ENCODE data around the gene OMG. TPM values are rescaled to one million over a fixed set of nuclear protein-coding genes. Genes with fewer than 3 reads are reported as not detected.
A peak's percentile ranks its signal among the peaks of the same experiment; 100 is the strongest.
"Not testable (repeated sequence)": the region's sequence is repeated elsewhere in the genome, so short reads cannot be mapped to it uniquely, and the experiment has no call there.

OMG gene, protein sequence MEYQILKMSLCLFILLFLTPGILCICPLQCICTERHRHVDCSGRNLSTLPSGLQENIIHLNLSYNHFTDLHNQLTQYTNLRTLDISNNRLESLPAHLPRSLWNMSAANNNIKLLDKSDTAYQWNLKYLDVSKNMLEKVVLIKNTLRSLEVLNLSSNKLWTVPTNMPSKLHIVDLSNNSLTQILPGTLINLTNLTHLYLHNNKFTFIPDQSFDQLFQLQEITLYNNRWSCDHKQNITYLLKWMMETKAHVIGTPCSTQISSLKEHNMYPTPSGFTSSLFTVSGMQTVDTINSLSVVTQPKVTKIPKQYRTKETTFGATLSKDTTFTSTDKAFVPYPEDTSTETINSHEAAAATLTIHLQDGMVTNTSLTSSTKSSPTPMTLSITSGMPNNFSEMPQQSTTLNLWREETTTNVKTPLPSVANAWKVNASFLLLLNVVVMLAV
- total RNA-seq (2022) (0.16 TPM in 1 of 2 replicates, not detected in the other), Bru-seq, nascent RNA (percentile 27 among the genes with signal in this experiment), BruChase-seq, experiment 1, labeled RNA remaining after a 6-hour chase (percentile 20 among the genes with signal in this experiment), BruChase-seq, experiment 2, labeled RNA remaining after a 2-hour chase (percentile 26 among the genes with signal in this experiment)
- long read RNA-seq, partial matches to known transcripts, result 0 of 3 reads
- long read RNA-seq, other reads (novel, unspliced or antisense), result 3 of 3 reads

DNA sequence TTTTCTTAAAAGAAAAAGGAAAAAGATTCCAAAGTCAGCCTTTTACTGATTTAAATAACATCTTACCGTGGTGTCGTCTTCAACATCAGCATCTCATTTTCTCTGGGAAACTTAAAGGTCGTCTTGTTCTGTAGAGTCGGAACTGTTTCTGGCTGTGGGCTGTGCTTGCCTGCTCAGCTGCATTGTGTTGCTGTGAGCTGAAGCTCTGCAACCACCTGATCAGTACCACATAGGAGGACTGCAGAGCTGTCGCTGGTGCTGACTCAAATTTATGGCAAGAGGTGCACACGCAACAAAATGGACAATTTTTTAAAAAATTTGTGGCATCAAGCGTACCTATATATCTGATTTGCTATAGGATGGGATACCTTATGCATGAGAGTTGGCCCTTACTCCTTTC is at the start of gene OMG:
TSS of gene OMG (minus strand) at position 150 of the 400 bp plus-strand sequence. CDS start 908 bp downstream, outside the sequence.
- ChIA-PET CTCF (no interaction called here), POLR2A (interaction anchor here (0.6 to 1.0 kb wide), 4 partner anchors 16 to 401 kb away, joined by 3 to 4 read pairs (median 4); no protein-coding TSS in a partner anchor)
- TF ChIP-seq, protein P1, sequence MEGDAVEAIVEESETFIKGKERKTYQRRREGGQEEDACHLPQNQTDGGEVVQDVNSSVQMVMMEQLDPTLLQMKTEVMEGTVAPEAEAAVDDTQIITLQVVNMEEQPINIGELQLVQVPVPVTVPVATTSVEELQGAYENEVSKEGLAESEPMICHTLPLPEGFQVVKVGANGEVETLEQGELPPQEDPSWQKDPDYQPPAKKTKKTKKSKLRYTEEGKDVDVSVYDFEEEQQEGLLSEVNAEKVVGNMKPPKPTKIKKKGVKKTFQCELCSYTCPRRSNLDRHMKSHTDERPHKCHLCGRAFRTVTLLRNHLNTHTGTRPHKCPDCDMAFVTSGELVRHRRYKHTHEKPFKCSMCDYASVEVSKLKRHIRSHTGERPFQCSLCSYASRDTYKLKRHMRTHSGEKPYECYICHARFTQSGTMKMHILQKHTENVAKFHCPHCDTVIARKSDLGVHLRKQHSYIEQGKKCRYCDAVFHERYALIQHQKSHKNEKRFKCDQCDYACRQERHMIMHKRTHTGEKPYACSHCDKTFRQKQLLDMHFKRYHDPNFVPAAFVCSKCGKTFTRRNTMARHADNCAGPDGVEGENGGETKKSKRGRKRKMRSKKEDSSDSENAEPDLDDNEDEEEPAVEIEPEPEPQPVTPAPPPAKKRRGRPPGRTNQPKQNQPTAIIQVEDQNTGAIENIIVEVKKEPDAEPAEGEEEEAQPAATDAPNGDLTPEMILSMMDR (IDR thresholded peaks at IDR 0.05; ENCODE audit: unreplicated experiment), result no peak
- no peak for DNase-seq (ENCODE audit: unreplicated experiment)
- Mint-ChIP-seq H3K9me3 (ENCODE audit: unreplicated experiment) (no peaks in the 10 kb centered on the region), H3K4me1 (ENCODE audit: insufficient read depth, unreplicated experiment) (no peaks in the 10 kb centered on the region), H3K27me3 (ENCODE audit: insufficient read depth, unreplicated experiment) (no peaks in the 10 kb centered on the region), H3K36me3 (ENCODE audit: insufficient read depth, unreplicated experiment) (peaks cover 8% of the 10 kb centered on the region), H3K27ac (ENCODE audit: low read depth, unreplicated experiment) (no peak within 1 kb of the TSS), H3K4me3 (ENCODE audit: unreplicated experiment) (no peak within 1 kb of the TSS)
- BruUV-seq (replicated peaks), result no TSS peak
- intact Hi-C loops (cut with micrococcal nuclease), result no loop called here

DNA sequence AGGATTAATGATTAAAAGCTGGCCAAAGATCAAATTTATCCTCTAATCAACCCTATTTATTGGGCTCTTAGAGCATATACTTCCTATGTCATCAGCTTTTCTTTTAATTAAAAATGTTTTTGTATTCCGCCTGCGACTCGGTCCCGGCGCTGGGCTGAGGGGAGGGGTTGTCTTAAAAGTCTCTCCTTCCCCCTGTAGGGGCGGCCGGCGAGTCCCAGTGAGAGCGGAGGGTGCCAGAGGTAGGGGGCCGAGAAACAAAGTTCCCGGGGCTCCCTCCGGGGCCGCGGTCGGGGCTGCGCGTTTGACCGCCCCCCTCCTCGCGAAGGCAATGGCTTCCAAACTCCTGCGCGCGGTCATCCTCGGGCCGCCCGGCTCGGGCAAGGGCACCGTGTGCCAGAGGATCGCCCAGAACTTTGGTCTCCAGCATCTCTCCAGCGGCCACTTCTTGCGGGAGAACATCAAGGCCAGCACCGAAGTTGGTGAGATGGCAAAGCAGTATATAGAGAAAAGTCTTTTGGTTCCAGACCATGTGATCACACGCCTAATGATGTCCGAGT is 48.2 kb upstream of the OMG start:
- H3K9me3 Mint-ChIP-seq (ENCODE audit: unreplicated experiment); H3K4me1 Mint-ChIP-seq (ENCODE audit: insufficient read depth, unreplicated experiment); DNase-seq (ENCODE audit: unreplicated experiment); BruUV-seq (replicated peaks); H3K4me3 Mint-ChIP-seq (ENCODE audit: unreplicated experiment); H3K27me3 Mint-ChIP-seq (ENCODE audit: insufficient read depth, unreplicated experiment); intact Hi-C loops (cut with micrococcal nuclease); H3K27ac Mint-ChIP-seq (ENCODE audit: low read depth, unreplicated experiment); CTCF ChIA-PET; POLR2A ChIA-PET: not testable (repeated sequence)
- peaks cover 36% of the 10 kb centered on the region for H3K36me3 Mint-ChIP-seq (ENCODE audit: insufficient read depth, unreplicated experiment)

DNA sequence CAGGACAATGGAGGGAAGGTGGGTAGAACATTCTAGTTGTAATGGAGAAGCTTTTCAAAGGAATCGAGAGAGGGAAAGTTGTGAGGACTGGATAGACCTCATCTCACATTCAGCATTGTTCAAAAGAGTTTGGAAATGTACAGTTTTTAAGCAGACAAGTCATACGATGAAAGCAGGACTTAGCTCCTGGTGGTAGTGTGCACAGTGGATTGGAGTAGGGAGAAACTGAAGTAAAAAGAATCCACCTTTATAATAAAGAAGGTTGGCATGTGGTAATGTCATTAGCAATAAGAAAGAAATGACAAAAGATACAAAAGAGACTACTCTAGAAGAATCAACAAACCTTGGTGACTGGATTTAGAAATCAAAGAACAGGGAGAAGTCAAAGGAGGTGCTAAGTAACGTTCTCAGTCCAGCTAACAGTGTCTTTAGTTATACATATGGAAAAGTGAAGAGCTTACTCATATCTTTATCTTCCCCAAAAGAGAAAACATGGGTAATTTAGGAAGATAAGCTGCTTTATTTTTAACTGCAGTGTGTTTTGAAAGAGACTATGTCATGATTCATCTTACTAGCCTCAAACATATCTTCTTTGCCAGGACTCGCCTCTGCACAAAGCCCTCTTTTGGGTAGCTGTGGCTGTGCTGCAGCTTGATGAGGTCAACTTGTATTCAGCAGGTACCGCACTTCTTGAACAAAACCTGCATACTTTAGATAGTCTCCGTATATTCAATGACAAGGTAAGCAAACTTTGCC is 43.0 kb upstream of the OMG start:
- CTCF ChIA-PET, result interaction anchor here (0.7 to 1.1 kb wide), 2 partner anchors 29 to 182 kb away, joined by 3 to 4 read pairs; no protein-coding TSS in a partner anchor
- H3K9me3 Mint-ChIP-seq (ENCODE audit: unreplicated experiment), result no peaks in the 10 kb centered on the region
- H3K27me3 Mint-ChIP-seq (ENCODE audit: insufficient read depth, unreplicated experiment), result no peaks in the 10 kb centered on the region
- peak overlapping the region; percentile 88 for H3K27ac Mint-ChIP-seq (ENCODE audit: low read depth, unreplicated experiment)
- TF ChIP-seq, protein P1 (IDR thresholded peaks at IDR 0.05; ENCODE audit: unreplicated experiment), result no peak
- TSS peak; percentile 13 for BruUV-seq (replicated peaks)
- intact Hi-C loops (cut with micrococcal nuclease), result no loop called here
- H3K4me1 Mint-ChIP-seq (ENCODE audit: insufficient read depth, unreplicated experiment), result peaks cover 17% of the 10 kb centered on the region
- H3K4me3 Mint-ChIP-seq (ENCODE audit: unreplicated experiment), result no peak overlapping the region
- DNase-seq (ENCODE audit: unreplicated experiment), result peak; percentile 57
- H3K36me3 Mint-ChIP-seq (ENCODE audit: insufficient read depth, unreplicated experiment), result peaks cover 40% of the 10 kb centered on the region
- POLR2A ChIA-PET, result interaction anchor here (0.7 to 3.5 kb wide), 11 partner anchors 17 to 288 kb away, joined by 3 to 45 read pairs (median 4); partner anchors contain the start of gene EVI2A

DNA sequence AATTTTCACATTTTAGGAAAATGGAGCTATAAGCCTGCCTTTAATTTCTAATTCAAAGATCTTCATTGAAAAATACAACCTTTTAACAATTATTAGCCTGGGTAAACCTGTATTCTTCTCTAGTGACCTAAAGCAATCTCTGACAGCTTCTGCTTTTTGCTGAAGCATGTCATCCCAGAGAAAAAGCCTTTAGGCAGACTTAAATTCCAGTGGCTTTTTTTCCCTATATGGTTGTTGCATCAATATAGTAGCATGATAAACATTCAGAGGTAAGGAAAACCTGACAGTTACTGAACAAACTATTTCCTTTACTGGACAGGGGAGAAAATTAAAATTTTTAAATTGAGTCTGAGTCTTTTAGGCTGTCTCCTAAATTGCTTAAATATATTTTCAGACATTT is 32.2 kb upstream of the OMG start:
- H3K4me3 Mint-ChIP-seq (ENCODE audit: unreplicated experiment), result no peak overlapping the region
- peaks cover 27% of the 10 kb centered on the region for H3K36me3 Mint-ChIP-seq (ENCODE audit: insufficient read depth, unreplicated experiment)
- intact Hi-C loops (cut with micrococcal nuclease), result no loop called here
- ChIA-PET CTCF (interaction anchor here (0.6 kb wide), 1 partner anchor 1218 kb away, joined by 3 read pairs; no protein-coding TSS in a partner anchor), POLR2A (interaction anchor here (0.6 to 1.8 kb wide), 7 partner anchors 10 to 77 kb away, joined by 3 to 26 read pairs (median 3); no protein-coding TSS in a partner anchor)
- TF ChIP-seq, protein P1 (IDR thresholded peaks at IDR 0.05; ENCODE audit: unreplicated experiment), result no peak
- BruUV-seq (replicated peaks), result no TSS peak
- no peaks in the 10 kb centered on the region for H3K9me3 Mint-ChIP-seq (ENCODE audit: unreplicated experiment)
- peaks cover 31% of the 10 kb centered on the region for H3K4me1 Mint-ChIP-seq (ENCODE audit: insufficient read depth, unreplicated experiment)
- no peaks in the 10 kb centered on the region for H3K27me3 Mint-ChIP-seq (ENCODE audit: insufficient read depth, unreplicated experiment)
- H3K27ac Mint-ChIP-seq (ENCODE audit: low read depth, unreplicated experiment), result peak overlapping the region; percentile 47
- no peak for DNase-seq (ENCODE audit: unreplicated experiment)
